Suppressor macrophage treated with lipopolysaccharide for 4 hours (primary cell): Measurements from ENCODE around the gene GLIS1.

Experiments used
- DNase-seq: peaks from one replicate; pipeline ENCODE4 v3.0.0-alpha.2; 2020

GLIS1 gene

DNA sequence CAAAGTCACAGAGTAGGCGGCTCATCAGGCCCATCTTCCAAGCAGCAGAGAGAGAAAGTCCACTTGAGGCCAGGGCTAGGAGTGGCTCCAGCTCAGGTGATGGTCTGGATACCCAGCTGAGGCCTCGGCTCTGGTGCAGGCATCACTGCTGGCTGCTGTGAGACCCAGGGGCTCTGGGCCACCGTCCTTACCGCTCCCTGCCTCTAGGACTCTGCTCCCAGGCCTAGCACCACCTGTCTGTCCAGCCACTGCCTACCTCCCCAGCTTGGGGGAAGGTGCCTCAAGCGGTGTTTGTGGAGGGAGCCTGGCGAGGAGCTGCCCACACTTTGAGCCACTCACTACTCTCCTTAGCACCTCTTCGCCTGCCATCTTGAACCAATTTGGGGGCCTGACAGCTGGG, 221.9 kb downstream of the GLIS1 start:
- no peak for DNase-seq

DNA sequence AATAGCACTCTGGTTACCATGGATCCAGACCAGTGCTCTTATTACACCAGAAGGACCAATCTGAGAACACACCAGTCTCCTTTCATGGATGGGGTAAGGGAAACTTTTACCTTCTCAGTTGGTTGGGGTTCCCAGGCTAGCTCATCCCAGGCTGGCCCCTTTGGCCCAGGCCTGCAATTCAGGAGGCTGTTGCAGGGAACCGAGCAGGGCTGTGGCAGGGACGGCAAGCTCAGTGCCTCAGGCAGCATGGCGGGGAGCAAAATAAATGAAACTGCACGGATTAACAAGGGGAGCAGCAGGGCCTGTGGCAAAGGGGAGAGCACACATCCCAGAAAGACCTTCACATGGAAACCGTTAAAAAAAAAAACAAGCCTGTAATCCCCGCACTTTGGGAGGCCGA, 222.8 kb downstream of the GLIS1 start:
- no peak for DNase-seq

GRCh38 chr1:53514436-53514835, 224.5 kb downstream of the GLIS1 start:
- DNase-seq: no peak

DNA sequence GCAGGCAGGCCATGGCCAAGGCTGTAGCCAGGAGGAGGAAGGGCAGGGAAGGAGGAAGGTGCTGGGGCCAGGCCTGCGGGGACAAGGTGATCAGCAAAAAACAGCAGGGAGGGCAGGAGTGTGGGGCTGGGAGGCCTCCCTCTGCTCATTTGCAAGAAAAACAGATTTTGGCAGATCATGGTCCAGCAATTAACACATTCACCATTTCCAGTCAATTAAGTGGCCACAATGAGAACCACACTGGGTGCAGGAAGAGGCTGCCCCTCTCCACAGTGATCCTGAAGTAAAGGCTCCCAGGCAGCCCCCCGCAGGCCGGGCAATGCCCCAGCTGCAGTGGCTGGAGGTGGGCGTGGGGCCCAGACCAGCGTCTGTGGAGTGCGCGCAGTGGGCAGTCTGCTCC, 225.1 kb downstream of the GLIS1 start:
- DNase-seq: no peak

GRCh38 chr1:53512807-53513755, 225.9 kb downstream of the GLIS1 start:
- no peak for DNase-seq

- no peak for DNase-seq
Observed at GRCh38 chr1:53511933-53512806, 226.8 kb downstream of the GLIS1 start.

DNA sequence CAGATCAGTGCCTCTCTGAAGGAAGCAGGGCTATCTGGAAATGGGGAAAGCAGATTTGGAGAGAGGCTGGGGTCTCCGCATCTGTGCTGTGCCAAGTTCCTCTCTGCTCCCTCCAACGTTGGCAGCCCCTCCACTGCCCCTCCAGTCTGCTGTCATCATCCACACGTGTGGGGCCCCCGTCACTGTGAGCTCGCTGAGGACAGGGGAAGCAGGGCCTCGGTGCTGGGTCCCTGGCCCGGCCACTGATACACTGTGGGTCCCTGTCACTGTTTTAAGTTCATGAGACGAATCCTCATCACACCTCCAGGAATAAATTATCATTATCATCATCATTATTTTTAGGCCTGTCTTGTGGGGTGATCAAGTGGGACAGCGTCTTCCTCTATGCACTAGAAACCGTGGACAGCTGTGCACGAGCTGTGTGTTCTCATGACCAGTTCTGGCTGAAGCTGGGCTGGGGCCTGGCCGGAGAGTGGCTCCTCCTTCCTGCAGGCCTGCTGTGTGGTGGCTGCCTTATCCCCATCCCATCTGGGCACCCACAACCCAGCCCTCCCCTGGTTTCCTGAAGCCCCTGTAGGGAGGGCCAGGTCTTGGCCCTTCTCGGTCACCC, 227.5 kb downstream of the GLIS1 start:
- no peak for DNase-seq

- DNase-seq: no peak
Observed at GRCh38 chr1:53510215-53510614, 228.7 kb downstream of the GLIS1 start.

DNA sequence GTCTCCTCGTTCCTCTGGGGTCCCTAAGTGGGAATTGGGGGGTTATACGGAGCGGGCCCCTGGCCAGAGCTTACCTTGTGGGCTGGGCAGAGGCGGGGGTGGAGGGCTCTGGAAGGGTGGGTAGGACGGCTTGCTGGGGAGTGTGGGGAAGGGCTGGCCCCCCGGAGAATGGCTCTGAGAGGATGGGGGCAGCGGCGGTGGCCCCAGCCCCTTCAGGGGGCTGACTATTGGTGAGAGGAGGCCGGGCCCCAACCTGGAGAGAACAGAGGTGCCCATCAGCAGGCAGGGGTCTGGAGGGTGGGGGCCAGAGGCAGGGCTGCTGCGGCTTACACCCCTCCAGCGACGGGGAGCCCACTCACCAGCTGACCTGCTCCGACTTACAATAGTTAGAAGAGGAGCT, 229.2 kb downstream of the GLIS1 start:
- DNase-seq: no peak

GRCh38 chr1:53508991-53509666, 229.8 kb downstream of the GLIS1 start:
- peak; percentile 57 for DNase-seq

DNA sequence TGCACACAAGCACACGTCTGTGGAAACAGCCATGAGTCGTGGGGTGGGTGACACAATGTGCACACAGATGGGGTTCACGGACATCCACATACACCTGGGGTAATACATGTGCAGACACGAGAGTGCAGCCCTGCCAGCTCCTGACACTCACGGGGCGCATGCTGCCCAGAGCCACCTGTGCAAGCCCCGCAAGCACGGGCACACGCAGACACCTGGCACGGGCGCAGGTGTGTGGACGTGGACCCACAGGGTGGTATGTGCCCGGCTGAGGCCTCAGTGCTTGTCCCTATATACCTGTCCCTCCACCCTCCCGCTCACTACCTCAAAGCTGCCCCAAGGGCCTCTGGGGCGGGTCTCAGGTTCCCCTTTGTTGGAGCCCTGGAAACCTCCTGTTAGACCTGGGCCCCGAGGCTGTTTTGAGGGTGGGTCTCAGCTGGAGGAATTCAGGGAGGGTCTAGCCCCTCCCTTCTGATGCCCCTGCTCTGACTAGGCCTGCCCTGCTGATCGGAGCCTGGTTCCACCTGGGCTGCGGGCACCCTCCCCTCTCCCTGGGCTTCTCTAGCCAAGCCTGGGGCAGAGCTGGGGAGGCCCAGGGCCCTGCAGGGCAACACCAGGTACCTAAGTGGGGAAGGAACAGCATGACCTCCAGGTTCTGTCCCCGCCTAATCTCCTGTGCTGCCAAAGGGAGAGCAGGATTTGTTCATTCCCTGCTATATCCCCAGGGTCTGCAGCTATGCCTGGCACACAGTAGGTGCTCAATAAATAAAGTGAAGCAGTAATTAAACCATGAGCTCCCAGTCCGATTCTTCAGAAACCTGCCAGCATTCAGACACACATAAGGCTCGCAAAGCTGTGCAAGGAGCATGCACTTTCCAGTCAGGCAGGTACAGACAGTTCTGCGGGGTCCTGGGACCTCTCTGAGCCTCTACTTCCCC, 230.6 kb downstream of the GLIS1 start:
- no peak for DNase-seq

- no peak for DNase-seq
Observed at GRCh38 chr1:53507116-53507820, 231.7 kb downstream of the GLIS1 start.

DNA sequence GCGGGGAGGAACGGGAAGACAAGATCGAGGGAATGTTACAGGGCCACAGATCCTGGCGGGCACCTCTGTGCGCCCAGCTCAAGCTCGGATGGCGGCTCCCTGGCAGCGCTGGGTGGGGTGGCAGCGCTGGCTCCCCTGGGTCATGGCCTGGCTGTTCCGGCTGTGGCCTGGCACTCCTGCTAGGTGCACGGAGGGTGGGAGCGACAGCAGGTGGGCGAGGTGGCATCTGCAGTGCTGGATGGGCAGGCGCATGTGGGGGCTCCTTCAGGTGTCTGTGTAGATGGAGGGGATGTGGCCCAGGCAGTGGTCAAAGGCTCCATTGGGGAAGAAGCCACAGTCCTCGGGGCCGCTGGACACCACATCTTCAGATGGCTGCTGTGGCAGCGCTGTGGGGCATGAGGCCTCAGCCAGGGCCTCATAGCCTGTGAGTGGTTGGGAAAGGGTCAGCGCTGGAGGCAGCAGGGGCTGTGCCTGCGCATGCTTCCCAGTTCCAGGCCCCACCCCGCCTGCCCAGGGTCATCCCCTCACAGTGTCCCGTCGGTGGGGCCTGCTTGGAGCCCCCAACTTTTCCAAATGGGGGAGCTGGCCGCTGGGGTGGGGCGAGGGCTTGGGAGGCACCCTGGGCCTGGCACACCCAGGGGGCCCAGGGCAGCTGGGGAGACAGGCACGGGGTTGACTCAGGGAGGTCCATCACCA, 232.5 kb downstream of the GLIS1 start:
- no peak for DNase-seq

GRCh38 chr1:53505891-53506290, 233.1 kb downstream of the GLIS1 start:
- DNase-seq: no peak

DNA sequence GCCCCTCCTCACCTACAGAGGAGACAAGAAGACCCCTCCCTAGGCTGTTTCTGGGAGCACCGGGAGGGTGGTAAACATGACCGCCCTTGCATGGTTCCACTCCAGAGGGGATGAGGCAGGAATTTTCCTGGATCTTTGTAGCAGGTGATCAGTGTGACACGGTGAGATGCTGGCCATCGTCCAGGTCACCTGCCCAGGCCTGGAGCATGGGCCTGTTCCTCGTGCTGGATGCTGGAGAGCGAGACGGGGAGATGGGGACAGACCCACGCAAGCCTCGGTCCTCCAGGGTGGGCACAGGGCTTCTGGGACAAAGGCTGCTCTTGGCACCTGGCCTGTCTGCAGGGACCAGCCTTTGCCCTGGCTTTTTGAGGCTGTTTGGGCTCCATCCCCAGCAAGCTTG, 233.6 kb downstream of the GLIS1 start:
- no peak for DNase-seq

DNA sequence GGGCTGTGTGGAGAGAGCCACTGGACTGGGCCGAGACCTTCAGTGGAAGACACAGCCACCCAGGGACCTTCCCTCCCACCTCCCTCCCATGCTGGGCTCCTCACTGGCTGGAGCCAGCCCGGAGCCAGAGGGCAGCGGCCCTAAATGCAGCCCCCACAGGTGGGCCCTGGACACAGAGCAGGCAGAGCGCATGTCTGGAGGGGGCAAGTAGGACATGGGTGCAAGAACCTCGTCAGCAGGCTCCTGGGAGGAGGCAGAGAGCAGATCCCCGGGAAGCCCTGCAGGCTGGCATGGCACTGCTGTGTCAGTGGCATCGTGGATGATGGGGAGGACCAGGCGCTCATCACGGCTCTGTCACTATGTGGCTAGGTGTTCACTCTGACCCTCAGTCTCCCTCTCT, 234.1 kb downstream of the GLIS1 start:
- no peak for DNase-seq

GRCh38 chr1:53503433-53504217, 235.3 kb downstream of the GLIS1 start:
- DNase-seq: no peak

GRCh38 chr1:53502641-53503432, 236.1 kb downstream of the GLIS1 start:
- no peak for DNase-seq
